Stomach (tissue), 4 donors: Measurements from ENCODE around the gene CFAP46.

Source experiments
- CTCF ChIP-seq, 7 experiments: fragments of 450-650 bp in 4 of 7; fragments of 200-600 bp in 3 of 7; sonication (generic) in 3 of 7; IDR thresholded peaks; one replicate each; pipeline ENCODE4 v1.5.1; 2016 to 2019; ENCODE audit warnings: antibody characterized with exemption in 7 of 7, control low read depth in 2 of 7, mild to moderate bottlenecking in 1 of 7
- POLR2A ChIP-seq, 4 donors: fragments of 450-650 bp; IDR thresholded peaks; one replicate each; pipeline ENCODE4 v1.6.1; 2016; ENCODE audit warnings: antibody characterized with exemption in 4 of 4, control low read depth in 2 of 4, mild to moderate bottlenecking in 1 of 4, moderate library complexity in 1 of 4

GRCh38 chr10:132788831-132789219 is 153.5 kb downstream of the CFAP46 start:
- TF ChIP-seq CTCF (IDR thresholded peaks at IDR 0.05): peak in 1 of 7 experiments; percentile 0
- no peak for TF ChIP-seq POLR2A (IDR thresholded peaks at IDR 0.05)
